GM03348 (cell line): ENCODE data around the gene TRIOBP.
"Not testable (repeated sequence)": the region's sequence is repeated elsewhere in the genome, so short reads cannot be mapped to it uniquely, and the experiment has no call there.

ENCODE experiments used
- DNase-seq: peaks from one replicate; pipeline ENCODE4 v3.0.0; 2012; ENCODE audit warnings: low spot score

Gene TRIOBP

GRCh38 chr22:37690407-37690806 is 6.4 kb upstream of the TRIOBP start:
- no peak for DNase-seq

DNA sequence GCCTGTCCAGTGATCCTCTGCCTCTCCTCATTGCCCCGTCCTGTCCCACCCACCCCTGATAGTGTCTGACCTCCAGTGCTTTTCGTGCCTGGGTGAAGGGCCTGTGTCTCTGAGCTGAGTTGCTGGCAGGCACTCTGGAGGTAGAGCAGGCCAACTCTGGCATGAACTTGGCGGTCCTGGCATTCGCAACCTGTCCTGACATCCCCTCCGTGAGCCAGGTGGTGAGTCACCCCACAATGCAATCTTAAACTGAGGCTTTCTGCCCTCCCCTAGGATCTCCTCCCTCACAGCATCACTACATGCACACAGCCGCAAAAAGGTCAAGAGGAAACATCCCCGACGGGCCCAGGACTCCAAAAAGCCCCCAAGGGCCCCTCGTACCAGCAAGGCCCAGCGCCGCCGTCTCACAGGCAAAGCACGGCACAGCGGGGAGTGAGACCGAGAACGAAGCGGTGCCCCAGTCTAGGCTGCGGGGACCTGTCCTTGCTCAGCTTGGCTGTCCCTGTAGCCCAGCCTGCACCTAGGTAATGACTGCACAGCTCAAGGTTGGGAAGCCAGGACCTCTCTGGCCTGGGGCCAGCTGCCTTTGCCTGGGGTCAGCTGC is 5.8 kb upstream of the TRIOBP start:
- no peak for DNase-seq

- no peak for DNase-seq
These were observed 4.1 kb upstream of the TRIOBP start for GRCh38 chr22:37692627-37693285.

- not testable (repeated sequence) for DNase-seq
These were observed 2.7 kb upstream of the TRIOBP start for GRCh38 chr22:37694131-37694530.

DNA sequence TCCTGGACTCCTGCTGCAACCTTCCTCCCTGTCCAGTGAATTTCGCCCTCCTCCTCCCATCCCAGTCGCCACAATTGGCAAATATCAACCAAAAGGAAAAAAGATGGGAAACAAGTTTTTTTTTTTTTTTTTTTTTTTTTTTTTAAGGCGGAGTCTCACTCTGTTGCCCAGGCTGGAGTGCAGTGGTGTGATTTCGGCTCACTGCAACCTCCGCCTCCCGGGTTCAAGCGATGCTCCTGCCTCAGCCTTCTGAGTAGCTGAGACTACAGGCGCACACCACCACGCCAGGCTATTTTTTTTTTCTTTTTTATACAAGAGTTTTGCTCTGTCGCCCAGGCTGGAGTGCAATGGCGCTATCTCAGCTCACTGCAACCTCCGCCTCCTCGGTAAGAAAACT is 590 bp upstream of the TRIOBP start:
- not testable (repeated sequence) for DNase-seq

GRCh38 chr22:37697538-37697835 is 639 bp downstream of the TRIOBP start:
- no peak for DNase-seq

- no peak for DNase-seq
These were observed 4.4 kb downstream of the TRIOBP start for GRCh38 chr22:37701141-37701786.

- DNase-seq, result no peak
These were observed 7.1 kb downstream of the TRIOBP start for GRCh38 chr22:37703906-37704305.

DNA sequence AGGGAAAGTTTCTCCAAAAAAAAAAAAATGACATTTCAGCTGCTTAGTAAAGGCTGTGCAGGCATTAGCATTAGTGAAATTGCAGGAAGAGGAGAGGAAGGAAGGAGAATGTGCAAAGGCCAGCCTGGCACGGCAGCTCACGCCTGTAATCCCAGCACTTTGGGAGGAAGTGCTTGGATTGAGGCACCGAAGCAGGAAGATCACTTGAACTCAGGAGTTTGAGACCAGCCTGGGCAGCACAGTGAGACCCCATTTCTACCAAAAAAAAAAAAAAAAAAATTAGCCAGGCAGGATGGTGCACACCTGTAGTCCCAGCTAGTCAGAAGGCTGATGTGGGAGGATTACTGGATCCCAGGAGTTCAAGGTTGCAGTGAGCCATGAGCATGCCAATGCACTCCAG is 7.8 kb downstream of the TRIOBP start:
- no peak for DNase-seq

DNA sequence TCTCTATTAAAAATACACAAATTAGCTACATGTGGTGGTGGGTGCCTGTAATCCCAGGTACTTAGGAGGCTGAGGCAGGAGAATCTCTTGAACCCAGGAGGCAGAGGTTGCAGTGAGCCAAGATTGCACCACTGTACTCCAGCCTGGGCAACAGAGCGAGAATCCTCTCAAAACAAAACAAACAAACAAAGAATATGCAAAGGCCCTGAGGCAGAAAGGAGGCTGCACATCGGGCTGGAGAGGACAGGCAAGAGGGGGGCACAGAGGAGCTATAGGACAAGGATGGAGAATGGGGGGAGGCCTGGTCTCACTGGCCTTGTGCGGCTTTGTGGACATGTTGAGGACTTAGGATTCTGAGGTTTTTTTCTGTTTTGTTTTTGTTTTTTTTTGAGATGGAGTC is 8.4 kb downstream of the TRIOBP start:
- no peak for DNase-seq

DNA sequence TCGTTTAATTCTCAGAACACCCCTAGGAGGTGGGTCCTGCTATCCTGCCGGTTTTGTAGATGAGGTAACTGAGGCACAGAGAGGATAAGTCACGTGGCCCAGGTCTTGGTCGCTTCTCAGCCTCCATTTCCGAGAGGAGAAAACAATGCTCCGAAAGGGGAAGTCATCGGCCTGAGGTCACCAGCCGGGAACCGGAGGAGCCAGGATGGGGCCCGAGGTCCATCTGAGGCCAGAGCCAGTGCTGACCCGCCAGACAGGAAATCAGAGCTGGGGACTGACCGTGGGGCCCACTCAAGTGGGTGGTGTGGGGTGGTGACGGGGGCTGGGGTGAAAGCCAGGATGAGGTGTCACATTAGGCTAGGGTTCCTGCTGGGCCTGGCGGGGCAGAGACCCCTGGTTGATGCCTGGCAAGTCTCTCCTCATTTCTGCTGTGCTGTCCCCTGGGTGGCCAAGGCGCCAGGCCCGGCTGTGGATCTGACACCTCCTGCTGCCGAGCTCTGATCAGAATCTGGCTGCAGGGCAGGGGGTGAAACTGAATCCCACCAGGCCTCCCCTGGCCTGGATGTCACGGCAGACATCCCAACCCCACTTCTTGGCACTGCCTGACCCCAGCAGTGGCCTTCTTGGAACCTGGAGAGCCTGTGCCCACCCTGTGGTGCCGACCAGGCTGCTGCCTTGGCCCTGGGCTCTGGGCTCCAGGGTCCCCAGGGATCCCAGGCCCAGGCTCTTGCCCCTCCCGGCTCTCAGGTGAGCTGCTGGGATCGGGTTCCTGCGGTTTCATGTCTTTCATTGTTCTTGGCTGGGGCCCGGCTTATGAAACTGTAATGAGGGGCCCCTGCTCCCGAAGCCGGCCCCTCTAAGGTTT is 12.0 kb downstream of the TRIOBP start:
- no peak for DNase-seq

DNA sequence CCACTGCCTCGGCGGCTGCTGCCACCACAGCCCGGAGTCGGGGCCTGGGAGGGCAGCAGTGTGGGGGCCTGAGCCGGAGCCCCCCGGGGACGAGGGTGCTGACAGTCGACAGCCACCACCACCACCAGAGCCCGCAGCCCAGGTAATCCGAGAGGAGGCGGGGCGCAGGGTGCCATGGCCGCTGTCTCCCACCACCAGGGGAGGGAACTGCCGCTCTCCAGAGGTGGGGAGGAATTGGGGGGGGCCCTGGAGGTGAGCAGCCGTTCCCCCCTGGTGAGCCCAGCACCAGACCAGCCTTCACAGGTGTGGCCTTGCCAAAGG is 12.6 kb downstream of the TRIOBP start:
- no peak for DNase-seq

DNA sequence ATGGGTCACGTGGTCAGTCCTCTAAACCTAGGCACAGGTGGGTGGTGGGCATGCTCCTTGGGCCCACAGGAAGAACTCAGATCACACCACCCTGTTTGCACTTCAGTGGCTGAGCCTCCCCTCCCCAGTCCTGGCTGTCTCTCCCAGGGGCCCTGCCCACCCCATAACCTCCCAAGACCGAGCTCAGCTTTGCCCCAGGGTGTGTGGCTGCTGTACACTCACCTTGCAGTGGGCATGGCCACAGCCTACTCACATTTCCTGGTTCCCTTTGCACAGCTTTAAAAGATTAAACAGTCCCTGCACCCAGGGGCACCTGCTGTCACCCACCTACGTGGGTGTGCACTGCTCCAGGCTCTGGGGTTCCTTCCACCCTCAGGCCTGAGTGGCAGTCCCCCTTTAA is 13.8 kb downstream of the TRIOBP start:
- DNase-seq, result no peak

- no peak for DNase-seq
These were observed 14.6 kb downstream of the TRIOBP start for GRCh38 chr22:37711490-37711889.

GRCh38 chr22:37713761-37714160 is 16.9 kb downstream of the TRIOBP start:
- no peak for DNase-seq

GRCh38 chr22:37714634-37715033 is 17.8 kb downstream of the TRIOBP start:
- DNase-seq, result no peak

DNA sequence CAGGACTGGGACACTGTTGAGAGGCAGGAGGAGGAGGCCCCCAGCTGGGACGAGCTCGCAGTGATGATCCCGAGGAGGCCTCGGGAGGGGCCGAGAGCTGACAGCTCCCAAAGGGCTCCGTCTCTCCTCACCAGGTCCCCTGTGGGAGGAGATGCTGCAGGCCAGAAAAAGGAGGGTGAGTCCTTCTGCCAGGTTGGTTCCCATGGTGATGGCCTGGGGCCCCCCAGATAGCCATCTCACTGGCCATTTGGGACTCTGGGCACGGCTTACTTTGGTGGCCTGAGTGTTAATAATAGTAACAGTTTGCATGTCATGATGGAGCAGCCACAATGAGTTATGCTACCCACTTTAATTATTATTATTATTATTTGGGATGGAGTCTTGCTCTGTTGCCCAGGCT is 18.9 kb downstream of the TRIOBP start:
- no peak for DNase-seq

- peak; percentile 80 for DNase-seq
These were observed 19.9 kb downstream of the TRIOBP start for GRCh38 chr22:37716708-37717107.

GRCh38 chr22:37717235-37717634 is 20.4 kb downstream of the TRIOBP start:
- not testable (repeated sequence) for DNase-seq

DNA sequence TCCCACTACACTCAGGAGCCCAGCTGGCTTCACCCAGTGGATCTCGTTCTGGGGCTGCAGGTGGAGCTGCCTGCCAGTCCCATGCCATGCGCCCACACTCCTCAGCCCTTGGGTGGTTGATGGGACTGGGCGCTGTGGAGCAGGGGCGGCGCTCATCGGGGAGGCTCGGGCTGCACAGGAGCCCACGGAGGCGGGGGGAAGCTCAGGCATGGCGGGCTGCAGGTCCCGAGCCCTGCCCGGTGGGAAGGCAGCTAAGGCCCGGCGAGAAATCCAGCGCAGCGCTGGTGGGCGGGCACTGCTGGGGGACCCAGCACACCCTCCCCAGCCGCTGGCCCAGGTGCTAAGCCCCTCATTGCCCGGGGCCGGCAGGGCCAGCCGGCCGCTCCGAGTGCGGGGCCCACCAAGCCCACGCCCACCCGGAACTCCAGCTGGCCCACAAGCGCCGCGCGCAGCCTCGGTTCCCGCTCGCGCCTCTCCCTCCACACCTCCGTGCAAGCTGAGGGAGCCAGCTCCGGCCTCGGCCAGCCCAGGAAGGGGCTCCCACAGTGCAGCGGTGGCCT is 21.0 kb downstream of the TRIOBP start:
- DNase-seq, result not testable (repeated sequence)

DNA sequence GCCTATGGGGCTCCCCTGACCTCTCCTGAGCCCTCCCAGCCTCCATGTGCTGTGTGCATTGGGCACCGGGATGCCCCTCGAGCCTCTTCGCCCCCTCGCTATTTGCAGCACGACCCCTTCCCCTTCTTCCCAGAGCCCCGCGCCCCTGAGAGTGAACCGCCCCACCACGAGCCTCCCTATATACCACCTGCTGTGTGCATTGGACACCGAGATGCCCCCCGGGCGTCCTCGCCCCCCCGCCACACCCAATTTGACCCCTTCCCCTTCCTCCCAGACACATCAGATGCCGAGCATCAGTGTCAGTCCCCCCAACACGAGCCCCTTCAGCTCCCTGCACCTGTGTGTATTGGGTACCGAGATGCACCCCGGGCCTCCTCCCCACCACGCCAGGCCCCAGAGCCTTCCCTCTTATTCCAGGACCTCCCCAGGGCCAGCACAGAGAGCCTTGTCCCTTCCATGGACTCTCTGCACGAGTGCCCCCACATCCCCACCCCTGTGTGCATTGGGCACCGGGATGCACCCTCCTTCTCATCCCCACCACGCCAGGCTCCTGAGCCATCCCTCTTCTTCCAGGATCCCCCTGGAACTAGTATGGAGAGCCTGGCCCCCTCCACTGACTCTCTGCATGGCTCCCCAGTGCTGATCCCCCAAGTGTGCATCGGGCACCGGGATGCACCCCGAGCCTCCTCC is 28.8 kb downstream of the TRIOBP start:
- no peak for DNase-seq

- peak; percentile 51 for DNase-seq
These were observed 29.5 kb downstream of the TRIOBP start for GRCh38 chr22:37726241-37726887.
